PC-3 (cell line): ENCODE measurements around the gene NPTX1.

ENCODE experiments used
- CTCF ChIP-seq: fragments of 300-600 bp; sonication (generic); conservative IDR thresholded peaks from 2 replicates; pipeline ENCODE4 v1.5.1; 2017; ENCODE audit warnings: antibody characterized with exemption, low read depth, mild to moderate bottlenecking, low read length
- EZH2 ChIP-seq: fragments of 300-600 bp; sonication (generic); IDR thresholded peaks from one replicate; pipeline ENCODE4 v1.6.1; 2017; ENCODE audit warnings: antibody characterized with exemption, mild to moderate bottlenecking, low read length; ENCODE audit not compliant: unreplicated experiment
- EZH2phosphoT487 ChIP-seq: fragments of 300-600 bp; sonication (generic); IDR thresholded peaks from 2 replicates; pipeline ENCODE4 v1.6.1; 2018; ENCODE audit warnings: mild to moderate bottlenecking, antibody characterized with exemption, low read length, borderline replicate concordance

DNA sequence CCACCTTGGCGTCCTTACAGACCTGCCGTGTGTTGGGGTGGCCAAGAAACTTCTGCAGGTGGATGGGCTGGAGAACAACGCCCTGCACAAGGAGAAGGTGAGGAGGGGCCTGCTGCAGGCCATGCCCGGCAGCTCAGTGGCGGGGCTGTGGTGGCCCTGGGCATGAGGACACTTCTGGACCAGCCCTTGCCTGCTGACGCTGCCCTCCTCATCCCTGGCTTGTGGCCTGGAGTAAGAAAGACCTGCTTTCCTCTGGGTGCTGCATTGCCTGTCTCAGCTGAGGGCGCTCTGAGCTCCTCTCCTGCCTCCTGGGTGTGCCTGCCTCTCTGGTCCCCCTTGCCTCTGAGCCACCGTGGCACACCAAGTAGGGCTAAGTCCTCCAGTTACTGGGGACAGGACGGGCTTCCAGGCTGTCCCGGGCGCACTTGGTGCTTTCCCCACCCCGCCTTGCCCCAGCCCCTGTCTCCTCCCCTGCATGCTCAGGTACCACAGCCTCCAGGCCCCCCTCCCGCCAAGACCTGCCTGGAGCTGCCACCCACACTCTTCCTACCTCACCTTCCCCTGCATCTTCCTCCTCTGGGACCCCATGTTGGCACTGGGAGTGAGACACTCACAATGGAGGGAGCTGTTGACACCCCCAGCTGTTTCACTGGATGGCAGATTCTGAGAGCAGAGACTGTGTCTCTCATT, 52.7 kb downstream of the NPTX1 start:
- TF ChIP-seq CTCF (no peak), EZH2 (no peak), EZH2phosphoT487 (no peak)
